ENCODE data around the gene RAB3A.

DNA sequence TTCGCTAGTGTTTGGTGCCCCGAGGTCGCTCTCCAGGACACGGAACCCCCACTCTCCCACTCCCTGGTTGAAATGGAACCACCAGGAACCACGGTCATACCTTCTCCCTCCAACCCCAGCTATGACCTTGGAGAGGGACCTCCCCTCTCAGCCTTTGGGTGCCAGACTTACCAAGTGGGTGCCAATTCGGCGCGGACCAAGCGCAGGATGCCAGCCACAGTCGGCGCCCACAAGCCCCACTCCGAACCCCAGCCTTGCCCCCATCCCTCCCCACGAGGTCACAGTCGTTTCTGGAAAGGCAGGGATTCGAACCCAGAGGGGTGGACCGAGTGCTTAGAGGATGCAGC lies 21.5 kb upstream of the RAB3A start:
- TF ChIP-seq, protein P1, sequence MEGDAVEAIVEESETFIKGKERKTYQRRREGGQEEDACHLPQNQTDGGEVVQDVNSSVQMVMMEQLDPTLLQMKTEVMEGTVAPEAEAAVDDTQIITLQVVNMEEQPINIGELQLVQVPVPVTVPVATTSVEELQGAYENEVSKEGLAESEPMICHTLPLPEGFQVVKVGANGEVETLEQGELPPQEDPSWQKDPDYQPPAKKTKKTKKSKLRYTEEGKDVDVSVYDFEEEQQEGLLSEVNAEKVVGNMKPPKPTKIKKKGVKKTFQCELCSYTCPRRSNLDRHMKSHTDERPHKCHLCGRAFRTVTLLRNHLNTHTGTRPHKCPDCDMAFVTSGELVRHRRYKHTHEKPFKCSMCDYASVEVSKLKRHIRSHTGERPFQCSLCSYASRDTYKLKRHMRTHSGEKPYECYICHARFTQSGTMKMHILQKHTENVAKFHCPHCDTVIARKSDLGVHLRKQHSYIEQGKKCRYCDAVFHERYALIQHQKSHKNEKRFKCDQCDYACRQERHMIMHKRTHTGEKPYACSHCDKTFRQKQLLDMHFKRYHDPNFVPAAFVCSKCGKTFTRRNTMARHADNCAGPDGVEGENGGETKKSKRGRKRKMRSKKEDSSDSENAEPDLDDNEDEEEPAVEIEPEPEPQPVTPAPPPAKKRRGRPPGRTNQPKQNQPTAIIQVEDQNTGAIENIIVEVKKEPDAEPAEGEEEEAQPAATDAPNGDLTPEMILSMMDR (IDR thresholded peaks at IDR 0.05; ENCODE audit: borderline replicate concordance, extremely low read depth, low read length, poor library complexity, severe bottlenecking), result no peak
- no peak for TF ChIP-seq EZH2 (IDR thresholded peaks at IDR 0.05; ENCODE audit: borderline replicate concordance, low read depth, low read length, severe bottlenecking)
